Testis (tissue), 3 donors: Measurements from ENCODE around the gene PHF12. TPM values are rescaled to one million over a fixed set of nuclear protein-coding genes. Genes with fewer than 3 reads are reported as not detected.

ENCODE experiments used
- DNase-seq: peaks from one replicate; pipeline ENCODE4 v3.0.0-alpha.2; 2019
- H3K27ac ChIP-seq, 2 donors: fragments of 200-600 bp; sonication (generic); one replicate each; pipeline ENCODE4 v1.5.1; 2019
- H3K27me3 ChIP-seq: fragments of 200-600 bp; sonication (generic); one replicate; pipeline ENCODE4 v1.5.1; 2019
- H3K36me3 ChIP-seq: fragments of 200-600 bp; sonication (generic); one replicate; pipeline ENCODE4 v1.5.1; 2017; ENCODE audit warnings: low read depth; ENCODE audit errors: missing control alignments
- H3K4me1 ChIP-seq: fragments of 200-600 bp; sonication (generic); one replicate; pipeline ENCODE4 v1.5.1; 2019
- H3K4me3 ChIP-seq, 2 donors: fragments of 200-600 bp; sonication (generic); one replicate each; pipeline ENCODE4 v1.5.1; 2017 to 2019
- H3K9me3 ChIP-seq: fragments of 200-600 bp; sonication (generic); one replicate; pipeline ENCODE4 v1.5.1; 2017
- POLR2A ChIP-seq: fragments of 450-650 bp; IDR thresholded peaks from one replicate; pipeline ENCODE4 v1.6.1; 2017; ENCODE audit warnings: antibody characterized with exemption, mild to moderate bottlenecking, moderate library complexity
- WGBS, 2 donors: methylation state at CpG; one replicate each; pipeline ENCODE4 v1.1.5; 2018; 5-methylcytosine and 5-hydroxymethylcytosine counted together
- intact Hi-C: fragments of 100-400 bp; cut with DNase I; formaldehyde crosslinking; loops from one replicate; pipeline ENCODE4 v1.15.1; 2023; ENCODE audit warnings: low total_unique reads
- polyA plus RNA-seq: library from polyadenylated mRNA; stranded (reverse); fragments of 350-450 nt; fragmentation: Illumina TruSeq; extraction: RNeasy Lipid Tissue Mini Kit (QIAGEN cat#74804); gene quantifications from one replicate; pipeline ENCODE4 v1.2.3, GENCODE V29; 2014; ENCODE audit warnings: low read depth, low replicate concordance; ENCODE audit not compliant: insufficient read depth
- total RNA-seq, 2 donors: library from RNA; depleted of rRNA; stranded (reverse); fragments of >200 nt; gene quantifications; one replicate each; pipeline ENCODE4 v1.2.3, GENCODE V29; 2016
- TF ChIP-seq, protein P1 (sequence below), 3 experiments: fragments of 450-650 bp in 2 of 3; fragments of 200-600 bp in 1 of 3; sonication (generic) in 1 of 3; IDR thresholded peaks; one replicate each; pipeline ENCODE4 v1.5.1; 2016 to 2019; ENCODE audit warnings: antibody characterized with exemption in 3 of 3, mild to moderate bottlenecking in 2 of 3, moderate library complexity in 1 of 3

PHF12 gene
- total and polyA plus RNA-seq, 3 donors from 2014 or later = 38.8 to 85.3 (median 82.4) TPM

DNA sequence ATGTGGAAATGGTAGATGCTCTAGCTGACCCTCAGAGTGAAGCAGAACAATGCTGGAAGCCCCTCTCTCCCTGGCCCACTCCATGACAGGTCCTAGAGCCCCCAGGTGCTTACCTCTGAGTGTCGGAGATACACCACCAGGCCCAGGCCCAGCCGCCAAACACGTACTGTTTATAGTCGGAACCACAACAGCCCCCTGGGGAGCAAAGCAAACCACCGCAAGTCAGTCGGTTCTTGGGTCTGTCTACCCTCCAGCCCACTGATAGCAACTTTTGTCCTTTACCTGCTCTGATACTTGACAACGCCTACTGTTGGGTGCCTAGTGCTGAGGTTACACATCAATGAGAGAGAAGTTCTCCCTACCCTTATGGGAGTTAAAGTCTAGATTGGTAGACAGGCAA is 62.5 kb downstream of the PHF12 start:
- TF ChIP-seq, protein P1, sequence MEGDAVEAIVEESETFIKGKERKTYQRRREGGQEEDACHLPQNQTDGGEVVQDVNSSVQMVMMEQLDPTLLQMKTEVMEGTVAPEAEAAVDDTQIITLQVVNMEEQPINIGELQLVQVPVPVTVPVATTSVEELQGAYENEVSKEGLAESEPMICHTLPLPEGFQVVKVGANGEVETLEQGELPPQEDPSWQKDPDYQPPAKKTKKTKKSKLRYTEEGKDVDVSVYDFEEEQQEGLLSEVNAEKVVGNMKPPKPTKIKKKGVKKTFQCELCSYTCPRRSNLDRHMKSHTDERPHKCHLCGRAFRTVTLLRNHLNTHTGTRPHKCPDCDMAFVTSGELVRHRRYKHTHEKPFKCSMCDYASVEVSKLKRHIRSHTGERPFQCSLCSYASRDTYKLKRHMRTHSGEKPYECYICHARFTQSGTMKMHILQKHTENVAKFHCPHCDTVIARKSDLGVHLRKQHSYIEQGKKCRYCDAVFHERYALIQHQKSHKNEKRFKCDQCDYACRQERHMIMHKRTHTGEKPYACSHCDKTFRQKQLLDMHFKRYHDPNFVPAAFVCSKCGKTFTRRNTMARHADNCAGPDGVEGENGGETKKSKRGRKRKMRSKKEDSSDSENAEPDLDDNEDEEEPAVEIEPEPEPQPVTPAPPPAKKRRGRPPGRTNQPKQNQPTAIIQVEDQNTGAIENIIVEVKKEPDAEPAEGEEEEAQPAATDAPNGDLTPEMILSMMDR (IDR thresholded peaks at IDR 0.05) = no peak
- TF ChIP-seq POLR2A = no peak
- Histone ChIP-seq H3K36me3 (no peaks in the 10 kb centered on the region), H3K27ac (no peak overlapping the region), H3K9me3 (no peaks in the 10 kb centered on the region), H3K4me3 (no peak overlapping the region), H3K4me1 (no peaks in the 10 kb centered on the region), H3K27me3 (no peaks in the 10 kb centered on the region)
- no peak for DNase-seq
- intact Hi-C loops = no loop called here
- 86 to 95% methylated on average over 5 to 7 of the region's 7 CpGs for WGBS, 2 donors

DNA sequence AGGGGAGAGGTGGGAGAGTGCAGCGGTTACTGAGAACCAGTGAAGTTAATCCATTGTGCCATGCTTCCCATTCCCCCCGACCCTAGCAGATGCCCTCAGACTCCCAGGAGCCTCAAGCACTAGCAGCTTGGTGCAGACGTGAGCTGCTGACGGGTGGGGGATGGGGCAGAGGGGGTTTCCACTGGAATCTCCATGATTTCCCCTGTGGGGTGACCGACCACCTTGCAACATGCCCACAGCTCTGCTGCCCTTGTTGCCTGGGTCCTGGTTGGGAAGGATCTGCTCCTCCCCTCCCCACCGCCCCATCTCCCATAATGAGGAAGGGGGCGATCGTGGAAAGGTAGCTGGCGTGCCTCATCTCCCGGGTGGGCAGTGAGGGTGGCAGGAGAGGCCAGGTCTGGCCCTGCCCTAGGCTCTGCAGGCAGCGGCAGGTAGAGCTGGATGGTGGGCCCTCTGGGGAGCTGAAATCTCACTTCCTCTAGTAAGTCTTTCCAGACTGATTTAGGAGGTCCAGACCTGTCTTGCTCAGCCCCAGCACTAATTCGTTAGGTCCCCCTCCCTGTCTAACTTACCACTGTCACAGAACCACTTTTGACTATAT is 63.3 kb downstream of the PHF12 start:
- TF ChIP-seq, protein P1 (IDR thresholded peaks at IDR 0.05) = no peak
- TF ChIP-seq POLR2A = no peak
- intact Hi-C loops = no loop called here
- DNase-seq = no peak
- no peak overlapping the region for H3K4me3 ChIP-seq
- 92 to 94% methylated on average over 3 to 12 of the region's 12 CpGs for WGBS, 2 donors
- H3K4me1 ChIP-seq = no peaks in the 10 kb centered on the region
- no peaks in the 10 kb centered on the region for H3K9me3 ChIP-seq
- no peak overlapping the region for H3K27ac ChIP-seq
- no peaks in the 10 kb centered on the region for H3K27me3 ChIP-seq
- H3K36me3 ChIP-seq = no peaks in the 10 kb centered on the region

DNA sequence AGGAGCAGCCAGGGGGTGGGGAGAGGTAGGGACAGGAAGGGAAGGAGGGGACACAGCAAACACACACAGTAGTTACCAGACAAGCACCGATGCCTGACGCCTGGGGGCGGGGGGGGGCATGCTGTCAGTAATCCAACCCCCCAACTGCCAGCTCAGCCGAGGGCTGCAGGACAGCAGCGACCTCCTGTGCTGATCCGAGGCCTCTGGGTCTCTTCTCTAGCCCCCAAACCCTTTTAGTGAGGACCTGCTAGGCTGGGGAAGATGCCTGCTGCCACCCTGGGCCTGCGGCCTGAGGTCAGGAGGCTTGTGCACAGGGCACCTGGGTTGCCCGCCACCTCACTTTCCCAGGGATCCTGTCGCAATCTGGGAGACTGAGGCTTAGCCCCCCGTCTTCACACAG is 65.4 kb downstream of the PHF12 start:
- intact Hi-C loops = no loop called here
- H3K4me3 ChIP-seq = no peak overlapping the region
- no peaks in the 10 kb centered on the region for H3K4me1 ChIP-seq
- no peak overlapping the region for H3K27ac ChIP-seq
- no peaks in the 10 kb centered on the region for H3K36me3 ChIP-seq
- H3K9me3 ChIP-seq = no peaks in the 10 kb centered on the region
- TF ChIP-seq POLR2A = no peak
- TF ChIP-seq, protein P1 (IDR thresholded peaks at IDR 0.05) = no peak
- no peak for DNase-seq
- H3K27me3 ChIP-seq = no peaks in the 10 kb centered on the region
- WGBS, 2 donors = 91% methylated on average over 8 to 10 of the region's 10 CpGs

DNA sequence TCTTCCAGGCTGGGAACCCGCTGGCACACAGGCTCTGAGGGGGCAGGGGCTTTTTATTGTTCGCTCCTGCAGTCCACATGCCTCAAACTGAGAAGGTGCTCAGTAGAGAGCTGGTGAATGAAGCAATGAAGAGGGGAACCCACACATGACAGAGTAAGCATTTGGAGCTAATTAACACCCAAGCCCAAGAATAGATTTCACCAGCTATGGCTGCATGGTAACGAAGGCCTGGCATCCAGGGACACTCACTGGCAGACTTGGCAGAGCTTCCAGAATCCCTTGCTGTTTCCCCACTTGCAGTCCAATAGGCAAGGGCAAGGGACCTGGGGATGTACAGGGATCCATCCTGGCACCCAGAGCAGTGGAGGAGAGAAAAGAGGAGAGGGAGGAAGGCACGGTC is 66.0 kb downstream of the PHF12 start:
- no peaks in the 10 kb centered on the region for H3K4me1 ChIP-seq
- WGBS, 2 donors = 90 to 95% methylated on average over 4 of the region's 4 CpGs
- H3K9me3 ChIP-seq = no peaks in the 10 kb centered on the region
- no peak overlapping the region for H3K27ac ChIP-seq
- DNase-seq = no peak
- no peak for TF ChIP-seq POLR2A
- TF ChIP-seq, protein P1 (IDR thresholded peaks at IDR 0.05) = no peak
- H3K4me3 ChIP-seq = no peak overlapping the region
- no peaks in the 10 kb centered on the region for H3K36me3 ChIP-seq
- H3K27me3 ChIP-seq = no peaks in the 10 kb centered on the region
- intact Hi-C loops = no loop called here
